GM13976 (cell line): ENCODE results near the gene TNP2.
"Not testable (repeated sequence)": the region's sequence is repeated elsewhere in the genome, so short reads cannot be mapped to it uniquely, and the experiment has no call there.

Source experiments
- DNase-seq: peaks from one replicate; pipeline ENCODE4 v3.0.0; 2012; ENCODE audit warnings: low spot score
- in situ Hi-C: fragments of 300-500 bp; cut with MboI; formaldehyde crosslinking; loops from one replicate; pipeline ENCODE4 v1.12.0; 2022; ENCODE audit warnings: low sequenced_read_pairs, mixed read lengths, inconsistent platforms; ENCODE audit not compliant: unreplicated experiment
- TF ChIP-seq, protein P1 (sequence below): IDR thresholded peaks from 2 replicates; pipeline ENCODE4 v1.5.1; 2012; ENCODE audit warnings: borderline replicate concordance, mild to moderate bottlenecking; ENCODE audit not compliant: insufficient read depth; ENCODE audit errors: extremely low read depth, missing control alignments, control extremely low read depth

Gene TNP2

DNA sequence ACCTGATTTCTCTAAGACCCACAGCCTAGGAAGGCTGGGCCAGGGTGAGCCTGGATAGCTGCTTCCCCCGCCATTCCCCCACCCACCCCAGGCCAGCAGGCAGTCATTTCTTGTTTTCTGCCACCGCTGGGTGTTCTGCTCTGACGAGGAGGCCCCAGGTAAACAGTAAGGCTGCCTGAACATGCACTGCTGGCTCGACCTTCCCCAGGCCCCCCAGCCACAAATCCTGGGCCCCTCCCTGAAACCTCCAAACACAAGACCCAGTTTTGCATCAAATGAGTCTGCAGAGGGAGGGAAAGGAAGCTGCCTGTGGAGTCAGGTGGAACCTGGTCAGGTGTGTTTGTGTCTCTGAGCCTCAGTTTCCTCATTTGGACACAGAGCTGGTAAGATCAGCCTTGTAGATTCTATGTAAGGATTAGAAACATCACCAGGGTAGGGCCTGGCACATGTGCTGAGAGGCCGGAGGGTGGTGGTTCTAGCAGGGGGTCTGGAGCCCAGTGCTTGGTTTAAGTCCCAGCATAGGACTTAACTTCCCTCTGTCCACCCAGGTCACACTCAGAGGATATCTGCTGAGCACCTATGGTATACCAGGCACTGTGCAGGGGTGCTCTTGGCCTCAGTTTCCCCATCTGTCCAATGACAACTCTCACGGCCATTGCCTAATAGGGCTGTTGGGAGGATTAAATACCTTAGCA lies 30.9 kb upstream of the TNP2 start:
- DNase-seq, result no peak
- in situ Hi-C loops, result no loop called here
- TF ChIP-seq, protein P1, sequence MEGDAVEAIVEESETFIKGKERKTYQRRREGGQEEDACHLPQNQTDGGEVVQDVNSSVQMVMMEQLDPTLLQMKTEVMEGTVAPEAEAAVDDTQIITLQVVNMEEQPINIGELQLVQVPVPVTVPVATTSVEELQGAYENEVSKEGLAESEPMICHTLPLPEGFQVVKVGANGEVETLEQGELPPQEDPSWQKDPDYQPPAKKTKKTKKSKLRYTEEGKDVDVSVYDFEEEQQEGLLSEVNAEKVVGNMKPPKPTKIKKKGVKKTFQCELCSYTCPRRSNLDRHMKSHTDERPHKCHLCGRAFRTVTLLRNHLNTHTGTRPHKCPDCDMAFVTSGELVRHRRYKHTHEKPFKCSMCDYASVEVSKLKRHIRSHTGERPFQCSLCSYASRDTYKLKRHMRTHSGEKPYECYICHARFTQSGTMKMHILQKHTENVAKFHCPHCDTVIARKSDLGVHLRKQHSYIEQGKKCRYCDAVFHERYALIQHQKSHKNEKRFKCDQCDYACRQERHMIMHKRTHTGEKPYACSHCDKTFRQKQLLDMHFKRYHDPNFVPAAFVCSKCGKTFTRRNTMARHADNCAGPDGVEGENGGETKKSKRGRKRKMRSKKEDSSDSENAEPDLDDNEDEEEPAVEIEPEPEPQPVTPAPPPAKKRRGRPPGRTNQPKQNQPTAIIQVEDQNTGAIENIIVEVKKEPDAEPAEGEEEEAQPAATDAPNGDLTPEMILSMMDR, result no peak

DNA sequence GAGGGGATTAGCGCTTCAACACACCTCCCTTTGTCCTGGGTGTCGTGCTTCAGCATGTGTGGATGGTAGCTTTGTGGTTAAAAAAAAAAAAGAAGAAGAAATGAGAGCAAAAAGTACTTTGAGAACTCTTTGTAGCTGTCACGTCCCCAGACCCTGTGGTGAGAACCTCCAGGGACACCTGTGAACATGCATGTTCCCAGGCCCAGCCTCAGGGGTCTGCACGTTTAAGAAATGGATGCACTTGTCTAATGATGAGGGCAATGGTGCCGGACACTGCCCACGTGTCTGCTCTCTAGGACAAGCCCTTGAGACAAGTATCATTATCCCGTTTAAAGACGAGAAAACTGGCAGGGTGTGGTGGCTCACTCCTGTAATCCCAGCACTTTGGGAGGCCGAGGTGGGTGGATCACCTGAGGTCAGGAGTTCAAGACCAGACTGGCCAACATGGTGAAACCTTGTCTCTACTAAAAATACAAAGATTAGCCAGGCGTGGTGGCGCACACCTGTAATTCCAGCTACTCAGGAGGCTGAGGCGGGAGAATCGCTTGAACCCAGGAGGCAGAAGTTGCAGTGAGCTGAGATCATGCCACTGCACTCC lies 29.9 kb upstream of the TNP2 start:
- in situ Hi-C loops, result not testable (repeated sequence)
- DNase-seq, result peak; percentile 62

DNA sequence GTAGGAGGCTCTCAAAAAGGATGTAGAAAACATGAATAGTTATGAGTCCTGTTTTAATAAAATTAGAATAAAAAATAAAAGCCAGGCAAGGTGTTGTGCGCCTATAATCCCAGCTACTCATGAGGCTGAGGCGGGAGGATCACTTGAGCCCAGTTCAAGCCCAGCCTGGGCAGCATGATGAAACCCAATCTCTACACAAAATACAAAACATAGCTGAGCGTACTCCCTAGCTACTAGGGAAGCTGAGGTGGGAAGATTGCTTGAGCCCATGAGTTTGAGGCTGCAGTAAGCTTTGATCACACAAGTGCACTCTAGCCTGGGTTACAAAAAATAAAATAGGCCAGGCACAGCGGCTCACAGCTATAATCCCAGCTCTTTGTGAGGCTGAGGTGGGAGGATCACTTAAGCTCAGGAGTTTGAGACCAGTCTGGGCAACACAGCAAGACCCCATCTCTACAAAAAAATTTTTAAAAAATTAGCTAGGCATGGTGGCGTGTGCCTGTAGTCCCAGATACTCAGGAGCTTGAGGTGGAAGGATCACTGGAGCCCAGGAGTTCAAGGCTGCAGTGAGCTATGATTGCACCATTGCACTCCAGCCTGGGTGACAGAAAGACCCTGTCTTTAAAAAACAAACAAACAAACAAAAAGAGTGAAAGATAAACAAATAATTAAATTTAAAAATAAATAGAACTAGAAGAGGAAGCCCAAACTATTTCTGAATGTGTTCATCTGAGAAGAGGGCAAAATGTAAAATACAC lies 29.2 kb upstream of the TNP2 start:
- in situ Hi-C loops, result no loop called here
- no peak for DNase-seq
- TF ChIP-seq, protein P1, result no peak

DNA sequence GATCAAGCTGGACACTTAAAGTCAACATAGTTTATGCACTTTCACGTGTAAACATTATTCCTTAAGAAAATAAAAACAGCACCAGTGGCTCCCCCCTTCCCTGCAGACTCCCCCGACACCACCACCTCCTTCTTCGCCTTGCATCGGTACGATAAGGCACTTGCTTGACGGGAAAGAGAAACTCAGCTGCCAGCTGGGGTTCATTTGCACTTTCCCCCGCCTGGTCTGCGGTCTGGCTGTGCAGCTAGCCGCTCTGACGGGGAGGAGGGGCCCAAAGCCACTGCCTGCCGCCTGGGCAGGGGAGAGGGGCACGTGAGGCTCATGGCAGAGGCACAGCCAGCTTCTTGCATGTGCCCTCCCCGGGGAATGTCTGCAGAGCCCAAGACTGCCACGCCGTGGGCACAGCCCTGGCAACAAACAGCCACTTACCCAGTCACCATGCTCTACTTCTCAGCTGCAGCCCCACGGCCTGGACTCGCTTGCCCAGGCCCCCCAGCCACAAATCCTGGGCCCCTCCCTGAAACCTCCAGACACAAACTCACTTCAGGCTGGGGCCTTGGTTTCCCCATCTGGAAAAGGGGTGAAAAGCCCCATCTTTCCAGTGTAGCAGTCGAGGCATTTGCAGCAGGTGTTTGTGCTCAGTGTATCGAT lies 28.5 kb upstream of the TNP2 start:
- DNase-seq, result peak; percentile 75
- TF ChIP-seq, protein P1, result no peak
- in situ Hi-C loops, result no loop called here

DNA sequence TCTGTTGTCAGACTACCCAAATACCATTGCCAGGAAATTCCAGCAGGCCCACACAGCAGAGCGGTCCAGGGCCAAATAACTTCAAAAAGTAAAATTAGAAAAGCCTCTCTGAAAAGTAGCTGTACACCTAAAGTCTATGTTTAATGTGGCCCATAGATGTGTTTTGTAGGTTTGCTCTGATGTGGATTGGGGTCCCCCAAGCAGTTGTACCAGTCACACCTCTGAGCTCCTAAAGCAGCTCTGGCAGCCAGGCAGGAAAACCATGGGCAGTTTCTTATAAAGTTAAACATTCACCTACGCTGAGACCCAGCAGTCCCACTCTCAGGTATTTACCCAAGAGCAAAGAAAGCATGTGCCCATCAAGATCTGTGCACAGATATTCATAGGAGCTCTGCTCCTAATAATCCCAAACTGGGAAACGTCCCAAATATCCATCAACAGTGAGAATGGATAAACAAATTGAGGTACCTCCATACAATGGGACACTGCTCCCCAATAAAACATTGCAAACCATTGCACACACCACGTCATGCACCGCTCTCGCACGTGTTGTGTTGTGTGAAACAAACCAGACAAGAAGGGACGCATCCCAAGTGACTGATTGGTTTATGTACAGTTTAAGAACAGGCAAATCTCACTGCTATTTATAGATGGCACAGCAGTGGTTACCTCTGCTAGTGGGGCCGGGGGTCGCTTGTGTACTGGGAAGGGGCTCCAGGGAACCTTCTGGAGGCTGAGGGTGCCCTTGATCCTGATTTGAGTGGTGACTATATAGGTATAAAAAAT lies 27.8 kb upstream of the TNP2 start:
- TF ChIP-seq, protein P1, result no peak
- no peak for DNase-seq
- in situ Hi-C loops, result no loop called here

DNA sequence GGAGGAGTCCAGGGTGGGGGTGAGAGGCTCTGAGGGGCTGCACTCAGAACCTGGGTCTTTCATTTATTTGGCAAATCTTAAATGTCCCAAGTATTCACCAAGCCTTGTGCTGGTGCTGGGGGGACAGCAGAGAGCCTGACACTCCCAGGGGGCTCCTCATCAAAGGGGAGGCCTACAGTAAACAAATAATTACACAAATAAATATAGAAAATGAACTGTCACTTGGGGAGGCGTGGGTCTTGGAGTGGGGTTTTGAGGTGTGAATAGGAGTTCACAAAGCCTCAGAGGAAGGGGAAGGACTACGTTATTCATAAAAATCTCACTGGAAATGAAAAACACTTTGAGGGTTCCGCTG lies 27.2 kb upstream of the TNP2 start:
- in situ Hi-C loops, result no loop called here
- no peak for DNase-seq
- TF ChIP-seq, protein P1, result no peak
